Stimulated activated CD8-positive, alpha-beta memory T cell treated with anti-CD3 and anti-CD28 coated beads, Interleukin-4, amount 100 ng/mL, for 1 hour (primary cell): Measurements from ENCODE around the gene CCDC51.
"Not testable (repeated sequence)": the region's sequence is repeated elsewhere in the genome, so short reads cannot be mapped to it uniquely, and the experiment has no call there.

ENCODE experiments used
- DNase-seq, 2 donors: peaks; one replicate each; pipeline ENCODE4 v3.0.0-alpha.2; 2020; ENCODE audit warnings: low read depth in 2 of 2, low spot score in 1 of 2

Gene CCDC51

GRCh38 chr3:48466386-48467109 is 26.6 kb upstream of the CCDC51 start:
- DNase-seq: peak in 1 of 2 donors; percentile 11

GRCh38 chr3:48465531-48466378 is 25.8 kb upstream of the CCDC51 start:
- DNase-seq: peak in 1 of 2 donors; percentile 60

DNA sequence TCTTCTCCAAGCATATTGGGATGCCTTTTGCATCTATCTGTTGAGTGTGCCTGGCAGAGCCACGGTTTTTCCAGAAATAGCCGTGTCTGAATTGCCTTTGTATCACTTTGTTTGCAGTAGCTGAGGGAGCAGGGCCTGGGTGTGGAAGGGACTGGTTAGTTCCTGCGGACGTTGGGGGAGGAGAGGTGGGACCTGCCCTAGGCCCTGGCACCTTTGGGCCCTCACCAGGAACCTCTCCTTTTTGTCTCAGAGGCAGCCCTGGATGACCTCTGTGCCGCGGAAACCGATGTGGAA is 25.3 kb upstream of the CCDC51 start:
- DNase-seq: no peak

DNA sequence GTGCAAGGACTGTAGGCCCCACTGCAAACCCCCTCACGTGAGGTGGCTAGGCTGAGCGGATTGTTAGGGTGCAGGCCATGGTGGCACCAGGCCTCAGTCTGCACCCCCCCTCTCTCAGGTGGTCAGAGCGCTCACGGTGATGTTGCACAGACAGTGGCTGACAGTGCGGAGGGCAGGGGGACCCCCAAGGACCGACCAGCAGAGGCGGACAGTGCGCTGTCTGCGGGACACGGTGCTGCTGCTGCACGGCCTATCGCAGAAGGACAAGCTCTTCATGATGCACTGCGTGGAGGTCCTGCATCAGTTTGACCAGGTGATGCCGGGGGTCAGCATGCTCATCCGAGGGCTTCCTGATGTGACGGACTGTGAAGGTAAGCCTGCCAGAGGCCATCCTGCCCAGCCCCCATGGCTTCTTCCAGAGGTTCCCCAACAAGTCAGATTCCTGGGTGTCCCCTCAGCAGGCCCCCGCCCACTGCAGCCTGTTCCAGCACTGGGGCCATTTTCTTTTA is 24.8 kb upstream of the CCDC51 start:
- DNase-seq: no peak

DNA sequence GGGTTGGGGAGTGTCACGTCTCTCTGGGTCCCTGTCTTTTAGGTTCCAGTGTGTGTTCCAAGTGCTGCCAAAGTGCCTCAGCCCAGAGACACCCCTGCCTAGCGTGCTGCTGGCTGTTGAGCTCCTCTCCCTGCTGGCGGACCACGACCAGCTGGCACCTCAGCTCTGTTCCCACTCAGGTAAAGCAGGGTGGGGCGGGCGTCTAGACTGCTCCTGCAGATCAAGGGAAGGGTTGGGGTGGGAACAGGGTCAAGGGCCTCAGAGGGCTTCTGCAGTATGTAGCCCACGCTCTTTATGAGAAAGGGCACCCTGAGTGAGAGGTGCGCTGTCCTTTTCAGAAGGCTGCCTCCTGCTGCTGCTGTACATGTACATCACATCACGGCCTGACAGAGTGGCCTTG is 23.8 kb upstream of the CCDC51 start:
- no peak for DNase-seq

GRCh38 chr3:48461767-48462166 is 21.8 kb upstream of the CCDC51 start:
- not testable (repeated sequence) for DNase-seq

DNA sequence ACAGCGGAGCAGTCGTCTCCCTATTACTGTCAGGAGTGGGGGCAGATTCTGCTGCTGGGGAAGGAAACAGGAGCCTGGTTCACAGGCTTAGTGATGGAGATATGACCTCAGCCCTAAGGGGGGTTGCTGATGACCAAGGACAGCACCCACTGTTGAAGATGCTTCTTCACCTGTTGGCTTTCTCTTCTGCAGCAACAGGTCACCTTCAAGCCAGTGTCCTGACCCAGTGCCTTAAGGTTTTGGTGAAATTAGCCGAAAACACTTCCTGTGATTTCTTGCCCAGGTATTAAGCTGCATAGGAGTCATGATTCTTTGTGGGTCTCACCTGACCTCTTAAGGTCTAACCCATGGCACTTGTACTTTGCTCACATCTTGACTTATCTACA is 20.6 kb upstream of the CCDC51 start:
- no peak for DNase-seq

- no peak for DNase-seq
Observed at GRCh38 chr3:48459773-48460516, 20.0 kb upstream of the CCDC51 start.

- DNase-seq: no peak
Observed at GRCh38 chr3:48459331-48459730, 19.4 kb upstream of the CCDC51 start.

GRCh38 chr3:48456456-48456855 is 16.5 kb upstream of the CCDC51 start:
- no peak for DNase-seq

GRCh38 chr3:48451270-48451669 is 11.4 kb upstream of the CCDC51 start:
- DNase-seq: no peak

GRCh38 chr3:48446425-48447193 is 6.7 kb upstream of the CCDC51 start, which contains the start of gene ATRIP:
Gene ATRIP (plus strand): TSS chr3:48446737. CDS start chr3:48446846, 109 bp downstream.
- peak; percentile 69 to 76 for DNase-seq

DNA sequence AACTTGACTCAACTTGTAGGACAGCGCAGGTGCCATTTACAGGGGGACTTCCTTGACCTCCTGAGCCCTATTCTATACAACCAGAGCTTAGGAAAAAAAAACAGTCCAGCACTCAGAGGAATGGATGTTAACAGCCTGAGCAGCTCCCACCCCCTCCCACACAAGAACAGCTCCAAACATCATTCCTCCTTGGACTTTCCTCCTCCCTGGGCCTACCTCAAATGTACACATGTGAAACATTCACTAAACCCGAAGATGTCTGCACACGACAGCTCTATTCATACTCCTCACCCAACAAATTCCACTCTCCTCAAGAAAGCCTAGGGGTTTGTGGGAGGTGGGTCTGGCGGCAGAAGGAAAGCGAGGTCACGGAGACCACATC is 6.1 kb upstream of the CCDC51 start:
- no peak for DNase-seq

- no peak for DNase-seq
Observed at GRCh38 chr3:48445277-48445882, 5.5 kb upstream of the CCDC51 start.

DNA sequence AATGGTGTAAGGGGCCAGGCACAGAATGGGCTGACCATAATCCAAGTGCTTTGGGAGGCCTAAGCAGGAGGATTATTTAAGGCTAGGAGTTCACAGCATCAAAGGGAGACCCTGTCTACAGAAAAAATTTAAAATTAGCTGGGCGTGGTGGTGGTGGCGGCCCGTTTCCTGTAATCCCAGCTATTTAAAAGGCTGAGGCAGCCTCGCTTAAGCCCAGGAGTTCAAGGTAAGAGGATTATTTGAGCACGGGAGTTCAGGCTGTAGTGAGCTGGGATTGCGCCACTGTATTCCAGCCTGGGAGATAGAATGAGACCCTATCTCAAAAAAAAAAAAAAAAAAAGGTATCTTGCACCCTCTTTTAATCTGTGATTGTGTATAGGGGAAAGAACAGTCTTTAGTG is 2.0 kb upstream of the CCDC51 start:
- no peak for DNase-seq

DNA sequence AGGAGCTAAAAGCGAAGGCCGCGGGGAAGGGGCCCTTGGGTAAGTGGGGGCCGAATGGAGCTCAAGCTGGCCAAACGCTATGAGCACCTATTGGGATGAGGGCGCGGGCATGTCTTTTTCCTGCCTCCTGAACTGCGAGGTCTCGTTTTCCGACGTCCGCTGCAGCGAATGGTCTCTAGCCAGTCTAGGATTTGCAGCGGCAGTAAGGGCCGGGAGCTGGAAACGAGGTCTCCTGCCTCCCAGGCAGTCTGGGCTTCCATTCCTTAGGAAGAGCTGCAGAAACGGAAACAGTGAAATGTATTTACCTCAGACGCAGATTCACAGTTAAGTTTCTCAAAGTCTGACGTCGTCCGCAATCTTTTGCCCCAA is 655 bp upstream of the CCDC51 start:
- DNase-seq: no peak

GRCh38 chr3:48437812-48438211 is 2.1 kb downstream of the CCDC51 start:
- DNase-seq: no peak

- DNase-seq: no peak
Observed at GRCh38 chr3:48436855-48437254, 3.1 kb downstream of the CCDC51 start.

DNA sequence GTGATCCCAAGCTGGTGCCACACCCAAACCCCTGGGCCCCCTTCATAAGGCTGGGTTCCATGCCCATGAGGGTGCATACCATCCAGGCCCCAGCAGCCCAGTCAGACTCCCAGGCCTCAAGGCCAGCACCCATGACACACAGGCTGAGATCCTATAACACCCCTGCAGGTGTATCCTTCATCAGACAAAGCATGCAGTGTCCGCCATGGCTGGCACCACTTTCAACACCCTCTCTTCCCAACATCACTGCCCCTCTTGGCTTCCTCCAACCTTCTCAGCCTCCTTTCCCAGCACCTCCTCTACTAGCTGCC is 3.5 kb downstream of the CCDC51 start:
- no peak for DNase-seq

- peak; percentile 67 to 74 for DNase-seq
Observed at GRCh38 chr3:48435774-48436476, 4.0 kb downstream of the CCDC51 start.
